Loucy (cell line): Measurements from ENCODE around the gene APOBEC3B.

Source experiments
- CTCF ChIP-seq: fragments of 200-600 bp; sonication (generic); conservative IDR thresholded peaks from 2 replicates; pipeline ENCODE4 v1.5.1; 2014; ENCODE audit warnings: mild to moderate bottlenecking, antibody characterized with exemption, low read length
- EZH2phosphoT487 ChIP-seq: fragments of 200-600 bp; IDR thresholded peaks from 2 replicates; pipeline ENCODE4 v1.6.1; 2018; ENCODE audit warnings: antibody characterized with exemption, mild to moderate bottlenecking, moderate library complexity, borderline replicate concordance

- TF ChIP-seq CTCF, result no peak
- TF ChIP-seq EZH2phosphoT487, result no peak
Measured at GRCh38 chr22:38951734-38952133, 30.4 kb upstream of the APOBEC3B start.
